K562 (cell line): ENCODE measurements around the gene NOL4L. TPM values are rescaled to one million over a fixed set of nuclear protein-coding genes. Genes with fewer than 3 reads are reported as not detected.

ENCODE experiments used
- ATAC-seq: fragments of 200-7000 bp; cut with Tn5 transposase; 3 replicates; pipeline ENCODE4 v1.9.1; 2020; ENCODE audit warnings: moderate library complexity
- BruUV-seq: library from RNA; stranded (reverse); fragments of 400-500 nt; replicated peaks from 2 replicates; lab custom pipeline; 2021; lab: Mats Ljungman, UMichigan
- CTCF ChIA-PET: fragments of 300-600 bp; formaldehyde crosslinking; extraction: SDS; loops from one replicate; lab custom pipeline; 2021; ENCODE audit warnings: low intra/inter-chr PET ratio; lab: Yijun Ruan, JAX
- POLR2A ChIA-PET: fragments of 300-600, 350-650 bp; sonication (Branson Sonifier 250); formaldehyde crosslinking; extraction: SDS; loops from one replicate; lab custom pipeline; 2021; ENCODE audit warnings: antibody characterized with exemption, inconsistent platforms; lab: Yijun Ruan, JAX
- DNase-seq, 4 experiments: peaks; one replicate each; pipeline versions ENCODE4 v3.0.0 to v3.0.0-alpha.2; 2011 to 2018; ENCODE audit warnings: low spot score in 3 of 4, mixed read lengths in 3 of 4; ENCODE audit errors: extremely low read depth in 1 of 4
- FAIRE-seq: peaks from 2 replicates; lab custom pipeline; 2011; peaks lifted over from hg19 to GRCh38; lab: Jason Lieb, UNC
- H2AFZ ChIP-seq: 2 replicates; pipeline ENCODE4 v1.6.0; 2011; ENCODE audit warnings: low read depth, low read length, control low read depth, inconsistent platforms
- H3K27ac ChIP-seq: fragments of 200-600 bp; 3 replicates; pipeline ENCODE4 v1.8.0; 2011; ENCODE audit warnings: low read depth, mild to moderate bottlenecking, control low read depth, inconsistent platforms, low read length, moderate library complexity, mixed read lengths; ENCODE audit errors: extremely low read depth
- H3K27me3 ChIP-seq, 2 experiments: fragments of 300-600 bp in 1 of 2; 2 replicates in 1 of 2; 3 replicates in 1 of 2; pipeline versions ENCODE4 v1.6.0 to v1.8.0; 2011; ENCODE audit warnings: inconsistent platforms in 2 of 2, low read length in 2 of 2, mild to moderate bottlenecking in 1 of 2, mixed read lengths in 1 of 2, moderate library complexity in 1 of 2; ENCODE audit not compliant: control insufficient read depth in 2 of 2, insufficient read depth in 2 of 2
- H3K36me3 ChIP-seq: fragments of 300-600 bp; 3 replicates; pipeline ENCODE4 v1.8.0; 2011; ENCODE audit warnings: mild to moderate bottlenecking, low read length, inconsistent platforms; ENCODE audit not compliant: control insufficient read depth, insufficient read depth
- H3K4me1 ChIP-seq, 2 experiments: fragments of 200-600 bp in 1 of 2; replicated peaks in 1 of 2; 2 replicates in 1 of 2; 3 replicates in 1 of 2; pipeline versions ENCODE4 v1.5.1 to v1.8.0; 2011; ENCODE audit warnings: inconsistent platforms in 2 of 2, low read length in 2 of 2, mild to moderate bottlenecking in 1 of 2, mixed read lengths in 1 of 2, moderate library complexity in 1 of 2; ENCODE audit not compliant: control insufficient read depth in 2 of 2, insufficient read depth in 2 of 2
- H3K4me2 ChIP-seq: 2 replicates; pipeline ENCODE4 v1.6.1; 2011; ENCODE audit warnings: low read length, control low read depth, inconsistent platforms, mixed read lengths; ENCODE audit not compliant: insufficient read depth
- H3K4me3 ChIP-seq: fragments of 200-600 bp; sonication (generic), shearing (Covaris generic); 2 replicates; pipeline ENCODE4 v1.5.1; 2016; ENCODE audit warnings: control low read depth, inconsistent platforms
- H3K79me2 ChIP-seq: fragments of 200-600 bp; 3 replicates; pipeline ENCODE4 v1.8.0; 2011; ENCODE audit warnings: low read length, inconsistent platforms; ENCODE audit not compliant: control insufficient read depth, insufficient read depth
- H3K9ac ChIP-seq, 2 experiments: 2 replicates each; pipeline versions ENCODE4 v1.6.0 to v1.6.1; 2011; ENCODE audit warnings: low read depth in 2 of 2, low read length in 2 of 2, control low read depth in 1 of 2, inconsistent platforms in 1 of 2, mild to moderate bottlenecking in 1 of 2, mixed read lengths in 1 of 2; ENCODE audit not compliant: insufficient read depth in 1 of 2
- H3K9me1 ChIP-seq: one replicate; pipeline ENCODE4 v1.6.0; 2011; ENCODE audit warnings: inconsistent platforms, mild to moderate bottlenecking, low read length, moderate library complexity; ENCODE audit not compliant: control insufficient read depth, insufficient read depth
- H3K9me3 ChIP-seq: replicated peaks from 2 replicates; pipeline ENCODE4 v1.5.1; 2011; ENCODE audit warnings: low read depth, low read length, inconsistent platforms; ENCODE audit not compliant: control insufficient read depth, insufficient read depth
- H4K20me1 ChIP-seq: replicated peaks from 2 replicates; pipeline ENCODE4 v1.6.1; 2011; ENCODE audit warnings: low read length, inconsistent platforms, mixed read lengths; ENCODE audit not compliant: control insufficient read depth, insufficient read depth
- FOXK2 ChIP-seq, 2 experiments: fragments of 450-650 bp; IDR thresholded peaks in 1 of 2; conservative IDR thresholded peaks in 1 of 2; 2 replicates each; pipeline ENCODE4 v1.6.1; 2016; ENCODE audit warnings: low read depth in 2 of 2, mild to moderate bottlenecking in 1 of 2
- HDAC6 ChIP-seq: IDR thresholded peaks from 2 replicates; pipeline ENCODE4 v1.6.1; 2012; ENCODE audit warnings: low read depth, mild to moderate bottlenecking, control low read depth, inconsistent platforms, low read length, moderate library complexity
- HDGF ChIP-seq: fragments of 450-650 bp; IDR thresholded peaks from 2 replicates; pipeline ENCODE4 v1.6.1; 2016
- HOXB6 ChIP-seq: fragments of 250-450 bp; sonication (Bioruptor Pico); IDR thresholded peaks from 2 replicates; pipeline ENCODE4 v1.5.1; 2022; ENCODE audit warnings: mild to moderate bottlenecking, borderline replicate concordance
- RUNX1 ChIP-seq: sonication (generic); IDR thresholded peaks from 2 replicates; pipeline ENCODE4 v1.6.1; 2016; ENCODE audit warnings: antibody characterized with exemption, low read depth
- WGBS: fragments of 100-300 bp; shearing (Covaris generic); methylation state at CpG from one replicate; pipeline ENCODE4 v1.1.6; 2016; ENCODE audit warnings: low coverage, mixed read lengths; ENCODE audit not compliant: insufficient coverage; ENCODE audit errors: missing lambda C conversion rate; 5-methylcytosine and 5-hydroxymethylcytosine counted together
- in situ Hi-C: fragments of 300-500 bp; cut with MboI; formaldehyde crosslinking; loops from 4 replicates; pipeline ENCODE4 v1.15.0; 2018; ENCODE audit warnings: inconsistent platforms, mixed read lengths
- intact Hi-C: fragments of 100-400 bp; cut with micrococcal nuclease; formaldehyde crosslinking; loops from 2 replicates; pipeline ENCODE4 v1.14.2; 2022
- polyA plus RNA-seq, 8 experiments: library from polyadenylated mRNA; depleted of rRNA in 4 of 8; stranded (reverse) in 5 of 8; unstranded in 3 of 8; fragments of >200 nt; fragmentation: Nextera tagmentation in 2 of 8; fragmentation: Illumina TruSeq in 1 of 8; extraction: Ambion mirVana in 2 of 8; extraction: Trizol in 1 of 8; gene quantifications; 2 replicates each; pipeline versions ENCODE4 v1.2.1 to v1.2.3, GENCODE V29; 2011 to 2014; ENCODE audit warnings: inconsistent platforms in 1 of 8, missing spikeins in 1 of 8
- total RNA-seq, 7 experiments: library from RNA; depleted of rRNA in 6 of 7; stranded (reverse); fragments of >200 nt in 6 of 7; fragmentation: Illumina TruSeq in 2 of 7; extraction: Trizol in 2 of 7; gene quantifications; 2 replicates each; pipeline versions ENCODE4 v1.2.1 to v1.2.3, GENCODE V29; 2011 to 2021; ENCODE audit warnings: low replicate concordance in 1 of 7
- TF ChIP-seq, protein P1 (sequence below): fragments of 450-650 bp; formaldehyde crosslinking; IDR thresholded peaks from 2 replicates; pipeline ENCODE4 v1.4.0; 2020; ENCODE audit warnings: mild to moderate bottlenecking, moderate library complexity
- TF ChIP-seq, protein P2 (sequence below): fragments of 250-450 bp; sonication (Bioruptor Pico); IDR thresholded peaks from 2 replicates; pipeline ENCODE4 v1.6.1; 2021; ENCODE audit warnings: mild to moderate bottlenecking
- TF ChIP-seq, protein P3 (sequence below): fragments of 250-450 bp; sonication (Bioruptor Pico); IDR thresholded peaks from 2 replicates; pipeline ENCODE4 v1.8.0; 2022; ENCODE audit warnings: inconsistent platforms, mild to moderate bottlenecking, moderate library complexity, borderline replicate concordance
- TF ChIP-seq, protein P4 (sequence below): fragments of 150-350 bp; IDR thresholded peaks from 2 replicates; pipeline ENCODE4 v1.6.1; 2014; ENCODE audit warnings: low read depth, mild to moderate bottlenecking, low read length, borderline replicate concordance
- TF ChIP-seq, protein P5 (sequence below), 2 experiments: fragments of 450-650 bp; conservative IDR thresholded peaks; 2 replicates each; pipeline ENCODE4 v1.6.1; 2017; ENCODE audit warnings: mild to moderate bottlenecking in 2 of 2, moderate library complexity in 2 of 2
- TF ChIP-seq, protein P6 (sequence below): sonication (generic); IDR thresholded peaks from 2 replicates; pipeline ENCODE4 v1.6.1; 2016

The NOL4L gene
- total and polyA plus RNA-seq, 9 of the 15 experiments (the other 6 are each of a cell fraction or from before 2014, with no cell fraction given), result 5.1 to 36.2 (median 13.6) TPM

DNA sequence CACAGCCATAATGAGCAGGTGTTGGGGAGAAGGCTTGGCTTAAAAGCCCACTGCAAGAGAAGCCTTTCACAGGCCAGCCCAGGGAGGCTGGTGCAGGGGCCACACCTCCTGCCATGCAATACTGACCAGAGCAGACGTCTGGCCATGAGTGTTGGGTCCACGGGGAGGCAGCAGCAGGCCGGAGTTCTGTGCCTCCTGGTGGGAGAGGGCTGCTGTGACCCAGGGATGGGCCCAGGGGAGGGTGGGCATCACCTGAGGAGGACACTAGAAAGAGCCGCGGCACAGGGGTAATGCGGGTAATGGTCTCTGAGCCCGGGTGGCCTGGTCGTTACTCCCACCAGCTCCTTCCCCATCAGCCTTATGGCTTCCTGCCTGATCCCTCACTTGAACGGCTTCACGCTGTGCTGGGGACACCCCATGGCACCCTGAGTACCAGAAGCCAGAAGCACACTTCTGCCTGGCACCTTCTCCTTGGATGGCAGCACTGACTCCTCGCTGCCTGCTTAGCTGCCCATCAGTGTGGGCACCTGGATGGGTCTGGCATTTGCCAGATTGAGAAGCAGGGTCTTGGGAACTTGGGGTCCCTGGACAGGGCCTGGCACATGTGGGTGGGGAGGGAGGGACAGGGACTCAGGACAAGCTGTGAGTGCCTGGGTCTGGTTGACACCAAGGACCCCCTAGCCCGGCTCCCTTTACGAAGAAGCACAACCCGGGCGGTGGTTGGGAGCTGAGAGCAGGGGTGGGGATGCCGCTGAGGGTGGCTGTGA is 118.2 kb downstream of the NOL4L start:
- no peak for ATAC-seq
- TF ChIP-seq FOXK2 (conservative IDR thresholded peaks at IDR 0.05 in 1 of 2, IDR thresholded peaks at IDR 0.05 in 1 of 2; ENCODE audit: low read depth in 2 of 2), result no peak
- TF ChIP-seq, protein P1, sequence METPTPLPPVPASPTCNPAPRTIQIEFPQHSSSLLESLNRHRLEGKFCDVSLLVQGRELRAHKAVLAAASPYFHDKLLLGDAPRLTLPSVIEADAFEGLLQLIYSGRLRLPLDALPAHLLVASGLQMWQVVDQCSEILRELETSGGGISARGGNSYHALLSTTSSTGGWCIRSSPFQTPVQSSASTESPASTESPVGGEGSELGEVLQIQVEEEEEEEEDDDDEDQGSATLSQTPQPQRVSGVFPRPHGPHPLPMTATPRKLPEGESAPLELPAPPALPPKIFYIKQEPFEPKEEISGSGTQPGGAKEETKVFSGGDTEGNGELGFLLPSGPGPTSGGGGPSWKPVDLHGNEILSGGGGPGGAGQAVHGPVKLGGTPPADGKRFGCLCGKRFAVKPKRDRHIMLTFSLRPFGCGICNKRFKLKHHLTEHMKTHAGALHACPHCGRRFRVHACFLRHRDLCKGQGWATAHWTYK (CRISPR knock-in tag), result no peak
- TF ChIP-seq, protein P2, sequence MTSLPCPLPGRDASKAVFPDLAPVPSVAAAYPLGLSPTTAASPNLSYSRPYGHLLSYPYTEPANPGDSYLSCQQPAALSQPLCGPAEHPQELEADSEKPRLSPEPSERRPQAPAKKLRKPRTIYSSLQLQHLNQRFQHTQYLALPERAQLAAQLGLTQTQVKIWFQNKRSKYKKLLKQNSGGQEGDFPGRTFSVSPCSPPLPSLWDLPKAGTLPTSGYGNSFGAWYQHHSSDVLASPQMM, result no peak
- no peak for TF ChIP-seq RUNX1
- TF ChIP-seq, protein P3, sequence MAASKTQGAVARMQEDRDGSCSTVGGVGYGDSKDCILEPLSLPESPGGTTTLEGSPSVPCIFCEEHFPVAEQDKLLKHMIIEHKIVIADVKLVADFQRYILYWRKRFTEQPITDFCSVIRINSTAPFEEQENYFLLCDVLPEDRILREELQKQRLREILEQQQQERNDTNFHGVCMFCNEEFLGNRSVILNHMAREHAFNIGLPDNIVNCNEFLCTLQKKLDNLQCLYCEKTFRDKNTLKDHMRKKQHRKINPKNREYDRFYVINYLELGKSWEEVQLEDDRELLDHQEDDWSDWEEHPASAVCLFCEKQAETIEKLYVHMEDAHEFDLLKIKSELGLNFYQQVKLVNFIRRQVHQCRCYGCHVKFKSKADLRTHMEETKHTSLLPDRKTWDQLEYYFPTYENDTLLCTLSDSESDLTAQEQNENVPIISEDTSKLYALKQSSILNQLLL (CRISPR knock-in tag), result no peak
- TF ChIP-seq, protein P4, sequence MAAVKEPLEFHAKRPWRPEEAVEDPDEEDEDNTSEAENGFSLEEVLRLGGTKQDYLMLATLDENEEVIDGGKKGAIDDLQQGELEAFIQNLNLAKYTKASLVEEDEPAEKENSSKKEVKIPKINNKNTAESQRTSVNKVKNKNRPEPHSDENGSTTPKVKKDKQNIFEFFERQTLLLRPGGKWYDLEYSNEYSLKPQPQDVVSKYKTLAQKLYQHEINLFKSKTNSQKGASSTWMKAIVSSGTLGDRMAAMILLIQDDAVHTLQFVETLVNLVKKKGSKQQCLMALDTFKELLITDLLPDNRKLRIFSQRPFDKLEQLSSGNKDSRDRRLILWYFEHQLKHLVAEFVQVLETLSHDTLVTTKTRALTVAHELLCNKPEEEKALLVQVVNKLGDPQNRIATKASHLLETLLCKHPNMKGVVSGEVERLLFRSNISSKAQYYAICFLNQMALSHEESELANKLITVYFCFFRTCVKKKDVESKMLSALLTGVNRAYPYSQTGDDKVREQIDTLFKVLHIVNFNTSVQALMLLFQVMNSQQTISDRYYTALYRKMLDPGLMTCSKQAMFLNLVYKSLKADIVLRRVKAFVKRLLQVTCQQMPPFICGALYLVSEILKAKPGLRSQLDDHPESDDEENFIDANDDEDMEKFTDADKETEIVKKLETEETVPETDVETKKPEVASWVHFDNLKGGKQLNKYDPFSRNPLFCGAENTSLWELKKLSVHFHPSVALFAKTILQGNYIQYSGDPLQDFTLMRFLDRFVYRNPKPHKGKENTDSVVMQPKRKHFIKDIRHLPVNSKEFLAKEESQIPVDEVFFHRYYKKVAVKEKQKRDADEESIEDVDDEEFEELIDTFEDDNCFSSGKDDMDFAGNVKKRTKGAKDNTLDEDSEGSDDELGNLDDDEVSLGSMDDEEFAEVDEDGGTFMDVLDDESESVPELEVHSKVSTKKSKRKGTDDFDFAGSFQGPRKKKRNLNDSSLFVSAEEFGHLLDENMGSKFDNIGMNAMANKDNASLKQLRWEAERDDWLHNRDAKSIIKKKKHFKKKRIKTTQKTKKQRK, result no peak
- no peak for TF ChIP-seq HOXB6 (CRISPR knock-in tag)
- no peak for TF ChIP-seq HDGF
- no peak for TF ChIP-seq HDAC6
- TF ChIP-seq, protein P5, sequence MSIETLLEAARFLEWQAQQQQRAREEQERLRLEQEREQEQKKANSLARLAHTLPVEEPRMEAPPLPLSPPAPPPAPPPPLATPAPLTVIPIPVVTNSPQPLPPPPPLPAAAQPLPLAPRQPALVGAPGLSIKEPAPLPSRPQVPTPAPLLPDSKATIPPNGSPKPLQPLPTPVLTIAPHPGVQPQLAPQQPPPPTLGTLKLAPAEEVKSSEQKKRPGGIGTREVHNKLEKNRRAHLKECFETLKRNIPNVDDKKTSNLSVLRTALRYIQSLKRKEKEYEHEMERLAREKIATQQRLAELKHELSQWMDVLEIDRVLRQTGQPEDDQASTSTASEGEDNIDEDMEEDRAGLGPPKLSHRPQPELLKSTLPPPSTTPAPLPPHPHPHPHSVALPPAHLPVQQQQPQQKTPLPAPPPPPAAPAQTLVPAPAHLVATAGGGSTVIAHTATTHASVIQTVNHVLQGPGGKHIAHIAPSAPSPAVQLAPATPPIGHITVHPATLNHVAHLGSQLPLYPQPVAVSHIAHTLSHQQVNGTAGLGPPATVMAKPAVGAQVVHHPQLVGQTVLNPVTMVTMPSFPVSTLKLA (conservative IDR thresholded peaks at IDR 0.05), result no peak
- TF ChIP-seq, protein P6, sequence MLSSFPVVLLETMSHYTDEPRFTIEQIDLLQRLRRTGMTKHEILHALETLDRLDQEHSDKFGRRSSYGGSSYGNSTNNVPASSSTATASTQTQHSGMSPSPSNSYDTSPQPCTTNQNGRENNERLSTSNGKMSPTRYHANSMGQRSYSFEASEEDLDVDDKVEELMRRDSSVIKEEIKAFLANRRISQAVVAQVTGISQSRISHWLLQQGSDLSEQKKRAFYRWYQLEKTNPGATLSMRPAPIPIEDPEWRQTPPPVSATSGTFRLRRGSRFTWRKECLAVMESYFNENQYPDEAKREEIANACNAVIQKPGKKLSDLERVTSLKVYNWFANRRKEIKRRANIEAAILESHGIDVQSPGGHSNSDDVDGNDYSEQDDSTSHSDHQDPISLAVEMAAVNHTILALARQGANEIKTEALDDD, result no peak

More for the DNA sequence above, 118.2 kb downstream of the NOL4L start:
- intact Hi-C loops, result no loop called here
- CTCF ChIA-PET, result interaction anchor here (0.5 kb wide), 1 partner anchor 16 kb away, joined by 3 read pairs; no protein-coding TSS in a partner anchor
- DNase-seq, result no peak
- H3K79me2 ChIP-seq, result peaks cover 33% of the 10 kb centered on the region
- H3K4me2 ChIP-seq, result no peak overlapping the region
- H3K27me3 ChIP-seq, result no peaks in the 10 kb centered on the region
- H3K9me1 ChIP-seq, result no peaks in the 10 kb centered on the region
- in situ Hi-C loops, result no loop called here
- H3K4me3 ChIP-seq, result no peak overlapping the region
- no peak for FAIRE-seq
- no peak overlapping the region for H3K27ac ChIP-seq
- no peak overlapping the region for H2AFZ ChIP-seq
- H3K4me1 ChIP-seq, result peaks cover 0 to 72% of the 10 kb centered on the region in 2 experiments; a peak in 2 of 5 replicates
- H3K9ac ChIP-seq, result peak overlapping the region in 1 of 2 experiments; percentile 78; a peak in 2 of 4 replicates
- BruUV-seq, result no TSS peak
- peaks cover 80% of the 10 kb centered on the region; the same call in 2 of the 3 replicates for H3K36me3 ChIP-seq
- H4K20me1 ChIP-seq, result peaks cover 11% of the 10 kb centered on the region
- no peaks in the 10 kb centered on the region for H3K9me3 ChIP-seq
- POLR2A ChIA-PET, result interaction anchor here (1.0 to 1.1 kb wide), 2 partner anchors 23 to 30 kb away, joined by 3 read pairs; no protein-coding TSS in a partner anchor
- 78% methylated on average over 11 of the region's 16 CpGs for WGBS
